Lung (tissue), 12 donors: ENCODE data around the gene SARDH. TPM values are rescaled to one million over a fixed set of nuclear protein-coding genes. Genes with fewer than 3 reads are reported as not detected.

Source experiments
- ATAC-seq: fragments of 200-7000 bp; cut with Tn5 transposase; one replicate; pipeline ENCODE4 v1.9.1; 2020; ENCODE audit warnings: moderate number of reproducible peaks; ENCODE audit not compliant: insufficient read depth, low FRiP score
- DNase-seq, 3 donors: peaks; one replicate each; pipeline ENCODE4 v3.0.0-alpha.2; 2013 to 2017
- H3K27ac ChIP-seq, 2 donors: one replicate each; pipeline ENCODE4 v1.5.1; 2013; ENCODE audit warnings: mild to moderate bottlenecking in 2 of 2, moderate library complexity in 2 of 2, control low read depth in 1 of 2, inconsistent platforms in 1 of 2, low read depth in 1 of 2, low read length in 1 of 2
- H3K27me3 ChIP-seq, 3 donors: one replicate each; pipeline ENCODE4 v1.5.1; 2013; ENCODE audit warnings: low read length in 2 of 3; ENCODE audit not compliant: control insufficient read depth in 3 of 3, insufficient read depth in 3 of 3
- H3K36me3 ChIP-seq, 4 donors: one replicate each; pipeline ENCODE4 v1.5.1; 2013; ENCODE audit warnings: low read length in 4 of 4, mild to moderate bottlenecking in 1 of 4, moderate library complexity in 1 of 4; ENCODE audit not compliant: control insufficient read depth in 4 of 4, insufficient read depth in 4 of 4
- H3K4me1 ChIP-seq, 5 donors: one replicate each; pipeline ENCODE4 v1.5.1; 2013; ENCODE audit warnings: low read length in 5 of 5, mild to moderate bottlenecking in 2 of 5, moderate library complexity in 1 of 5; ENCODE audit not compliant: control insufficient read depth in 5 of 5, insufficient read depth in 5 of 5
- H3K4me3 ChIP-seq: one replicate; pipeline ENCODE4 v1.5.1; 2013; ENCODE audit warnings: mild to moderate bottlenecking, control low read depth, moderate library complexity
- H3K9ac ChIP-seq, 2 donors: one replicate each; pipeline ENCODE4 v1.5.1; 2013; ENCODE audit warnings: low read length in 2 of 2, control low read depth in 1 of 2; ENCODE audit not compliant: insufficient read depth in 1 of 2
- H3K9me3 ChIP-seq, 4 donors: one replicate each; pipeline ENCODE4 v1.5.1; 2013; ENCODE audit warnings: low read length in 3 of 4, mild to moderate bottlenecking in 1 of 4, moderate library complexity in 1 of 4; ENCODE audit not compliant: control insufficient read depth in 4 of 4, insufficient read depth in 3 of 4
- WGBS, 2 donors: extraction: QIAGEN DNeasy Blood & Tissue Kit; methylation state at CpG; one replicate each; pipeline ENCODE4 v1.1.7; 2013; 5-methylcytosine and 5-hydroxymethylcytosine counted together
- polyA plus RNA-seq, 2 donors: library from polyadenylated mRNA; stranded (reverse); fragments of 200-250 nt; gene quantifications; one replicate each; pipeline ENCODE4 v1.2.1, GENCODE V29; 2013
- total RNA-seq, 2 donors: library from RNA; depleted of rRNA in 1 of 2; stranded (reverse); fragments of >200 nt in 1 of 2; gene quantifications; one replicate each; pipeline ENCODE4 v1.2.1, GENCODE V29; 2014 to 2021
- TF ChIP-seq, protein P1 (sequence below): IDR thresholded peaks from 2 replicates; pipeline ENCODE4 v1.5.1; 2012; ENCODE audit warnings: mild to moderate bottlenecking; ENCODE audit errors: control extremely low read depth, extremely low read depth
- donor health status: control.
- donor health status: control.
- donor health status: Bipolar disorder and iron deficiency.
- donor health status: healthy.
- donor health status: DM: yes; HTN: yes; CAD: no.

Gene SARDH
- total and polyA plus RNA-seq, 4 donors = 1.8 to 8.4 (median 4.7) TPM

- Histone ChIP-seq H3K4me3 (no peak overlapping the region), H3K36me3 (peaks cover 5 to 60% (median 29%) of the 10 kb centered on the region in 4 donors), H3K4me1 (no peaks in the 10 kb centered on the region), H3K27ac (no peak overlapping the region), H3K9ac (no peak overlapping the region), H3K27me3 (no peaks in the 10 kb centered on the region), H3K9me3 (peaks cover 0 to 8% (median under 1%) of the 10 kb centered on the region in 4 donors)
- ATAC-seq (no peak), DNase-seq (no peak)
- WGBS, 2 donors = 95 to 98% methylated on average over 16 of the region's 16 CpGs
- TF ChIP-seq, protein P1, sequence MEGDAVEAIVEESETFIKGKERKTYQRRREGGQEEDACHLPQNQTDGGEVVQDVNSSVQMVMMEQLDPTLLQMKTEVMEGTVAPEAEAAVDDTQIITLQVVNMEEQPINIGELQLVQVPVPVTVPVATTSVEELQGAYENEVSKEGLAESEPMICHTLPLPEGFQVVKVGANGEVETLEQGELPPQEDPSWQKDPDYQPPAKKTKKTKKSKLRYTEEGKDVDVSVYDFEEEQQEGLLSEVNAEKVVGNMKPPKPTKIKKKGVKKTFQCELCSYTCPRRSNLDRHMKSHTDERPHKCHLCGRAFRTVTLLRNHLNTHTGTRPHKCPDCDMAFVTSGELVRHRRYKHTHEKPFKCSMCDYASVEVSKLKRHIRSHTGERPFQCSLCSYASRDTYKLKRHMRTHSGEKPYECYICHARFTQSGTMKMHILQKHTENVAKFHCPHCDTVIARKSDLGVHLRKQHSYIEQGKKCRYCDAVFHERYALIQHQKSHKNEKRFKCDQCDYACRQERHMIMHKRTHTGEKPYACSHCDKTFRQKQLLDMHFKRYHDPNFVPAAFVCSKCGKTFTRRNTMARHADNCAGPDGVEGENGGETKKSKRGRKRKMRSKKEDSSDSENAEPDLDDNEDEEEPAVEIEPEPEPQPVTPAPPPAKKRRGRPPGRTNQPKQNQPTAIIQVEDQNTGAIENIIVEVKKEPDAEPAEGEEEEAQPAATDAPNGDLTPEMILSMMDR = no peak
Observed at GRCh38 chr9:133774799-133775198, 36.6 kb upstream of the SARDH start.

DNA sequence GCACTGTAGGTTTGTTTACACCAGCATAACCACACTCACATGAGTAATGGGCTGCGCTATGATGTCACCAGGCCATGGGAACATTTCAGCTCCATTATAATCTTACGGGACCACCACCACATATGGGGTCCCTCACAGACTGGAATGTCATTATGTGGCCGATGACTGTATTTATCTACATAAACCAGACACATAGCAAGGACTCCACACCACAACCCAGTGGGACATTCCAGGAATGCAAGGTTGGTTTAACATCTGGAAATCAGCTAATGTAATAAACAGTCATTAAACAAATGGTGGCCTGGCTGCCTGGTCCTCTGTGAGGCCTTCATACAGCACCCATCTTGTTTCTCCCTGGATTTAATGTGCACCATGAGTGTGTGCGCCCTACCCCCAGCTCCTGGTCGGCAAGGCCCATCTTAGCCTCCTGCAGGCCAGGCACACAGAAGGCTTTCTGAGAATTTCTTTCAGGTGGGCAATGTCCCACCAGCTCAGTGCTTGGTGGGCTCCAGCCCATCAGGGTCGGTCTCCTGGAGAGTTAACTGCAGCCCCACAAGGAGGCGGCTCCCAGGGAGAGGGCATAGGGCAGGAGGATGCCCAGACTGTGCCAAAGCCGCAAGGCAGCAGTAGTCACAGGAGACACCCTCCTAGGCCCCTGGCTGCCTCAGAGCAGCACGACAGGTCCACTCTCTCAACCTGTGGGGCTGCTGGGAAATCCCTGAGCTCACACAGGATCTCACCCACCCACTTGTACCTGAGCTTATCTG is 35.9 kb upstream of the SARDH start:
- 84 to 99% methylated on average over 9 of the region's 9 CpGs for WGBS, 2 donors
- Histone ChIP-seq H3K4me3 (no peak overlapping the region), H3K4me1 (no peaks in the 10 kb centered on the region), H3K36me3 (peaks cover 5 to 60% (median 29%) of the 10 kb centered on the region in 4 donors), H3K27me3 (no peaks in the 10 kb centered on the region), H3K9ac (no peak overlapping the region), H3K27ac (no peak overlapping the region), H3K9me3 (peaks cover 0 to 8% (median under 1%) of the 10 kb centered on the region in 4 donors)
- TF ChIP-seq, protein P1 = no peak
- ATAC-seq (no peak), DNase-seq (peak in 1 of 3 donors; percentile 32)

DNA sequence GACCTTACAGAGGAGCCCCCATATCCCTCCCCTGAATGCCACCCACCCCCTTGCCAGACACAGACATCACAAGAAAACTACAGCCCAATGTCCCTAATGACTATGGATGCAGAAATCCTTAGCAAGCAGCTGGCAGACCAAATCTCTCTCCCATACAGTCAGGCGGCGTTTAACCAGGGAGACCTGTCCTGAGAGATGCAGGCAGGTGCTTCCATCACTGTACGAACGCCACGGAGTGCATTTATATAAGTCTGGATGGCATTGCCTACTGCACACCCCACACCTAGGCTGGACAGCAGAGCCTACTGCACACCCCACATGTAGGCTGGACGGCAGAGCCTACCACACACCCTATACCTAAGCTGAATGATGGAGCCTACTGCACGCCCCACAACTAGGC is 34.4 kb upstream of the SARDH start:
- DNase-seq = no peak
- Histone ChIP-seq H3K4me3 (no peak overlapping the region), H3K9me3 (peaks cover 0 to 12% (median 3%) of the 10 kb centered on the region in 4 donors), H3K36me3 (peaks cover 5 to 60% (median 40%) of the 10 kb centered on the region in 4 donors), H3K27me3 (no peaks in the 10 kb centered on the region), H3K4me1 (no peaks in the 10 kb centered on the region), H3K9ac (no peak overlapping the region), H3K27ac (no peak overlapping the region)
- TF ChIP-seq, protein P1 = no peak
- 97 to 98% methylated on average over 7 of the region's 7 CpGs for WGBS, 2 donors
- no peak for ATAC-seq
